ENCODE measurements around the gene USP17L30.
"Not testable (repeated sequence)": the region's sequence is repeated elsewhere in the genome, so short reads cannot be mapped to it uniquely, and the experiment has no call there.

DNA sequence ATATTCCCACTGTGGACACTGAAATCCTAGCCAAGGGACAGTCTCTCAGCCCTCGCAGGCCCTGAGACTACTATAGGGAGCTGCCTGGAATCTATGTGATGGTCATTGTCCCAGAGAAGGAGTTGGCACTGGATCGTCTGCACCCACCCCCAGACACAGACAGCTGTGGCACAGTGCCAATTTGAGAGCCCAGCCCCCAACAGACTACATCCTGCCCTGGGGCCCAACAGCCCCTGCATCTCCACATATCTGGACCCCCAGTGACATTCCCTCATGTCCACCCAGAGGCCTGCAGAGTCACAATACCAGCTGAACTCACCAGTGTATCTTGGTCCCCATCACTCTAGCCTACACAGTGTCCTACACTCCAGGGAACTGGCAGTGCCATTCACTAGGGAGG lies 42.8 kb downstream of the USP17L30 start:
- TF ChIP-seq POLR2AphosphoS5 (IDR thresholded peaks at IDR 0.05; ENCODE audit: borderline replicate concordance, low read depth, low read length); EZH2 (IDR thresholded peaks at IDR 0.05): not testable (repeated sequence)
